RWPE2 (cell line): ENCODE measurements around the gene RPRML.

ENCODE experiments used
- ATAC-seq: fragments of 200-7000 bp; cut with Tn5 transposase; 3 replicates; pipeline ENCODE4 v1.9.1; 2021; ENCODE audit warnings: low read depth
- DNase-seq: peaks from one replicate; pipeline ENCODE4 v3.0.0-alpha.2; 2020; ENCODE audit warnings: low spot score
- H3K27ac ChIP-seq: fragments of 450-650 bp; 2 replicates; pipeline ENCODE4 v1.5.1; 2017; ENCODE audit warnings: mild to moderate bottlenecking; ENCODE audit not compliant: poor library complexity, severe bottlenecking
- H3K27me3 ChIP-seq: fragments of 250-450 bp; sonication (Bioruptor Pico); 2 replicates; pipeline ENCODE4 v1.5.1; 2021; ENCODE audit warnings: mild to moderate bottlenecking, moderate library complexity; ENCODE audit not compliant: insufficient read depth, poor library complexity, severe bottlenecking
- H3K36me3 ChIP-seq: fragments of 250-450 bp; sonication (Bioruptor Pico); 2 replicates; pipeline ENCODE4 v1.5.1; 2020; ENCODE audit warnings: low read depth, mild to moderate bottlenecking, moderate library complexity
- H3K4me1 ChIP-seq: fragments of 250-450 bp; sonication (Bioruptor Pico); 2 replicates; pipeline ENCODE4 v1.5.1; 2021; ENCODE audit warnings: mild to moderate bottlenecking, moderate library complexity; ENCODE audit not compliant: insufficient read depth, poor library complexity, severe bottlenecking
- H3K4me3 ChIP-seq: fragments of 250-450 bp; sonication (Bioruptor Pico); 2 replicates; pipeline ENCODE4 v1.5.1; 2021; ENCODE audit warnings: mild to moderate bottlenecking, moderate library complexity; ENCODE audit not compliant: severe bottlenecking
- H3K9me3 ChIP-seq: fragments of 250-450 bp; sonication (Bioruptor Pico); 2 replicates; pipeline ENCODE4 v1.5.1; 2021; ENCODE audit warnings: mild to moderate bottlenecking, moderate library complexity; ENCODE audit not compliant: severe bottlenecking
- CTCF ChIP-seq: fragments of 450-650 bp; IDR thresholded peaks from one replicate; pipeline ENCODE4 v1.5.1; 2017; ENCODE audit warnings: mild to moderate bottlenecking, moderate library complexity; ENCODE audit not compliant: poor library complexity, severe bottlenecking

The RPRML gene

GRCh38 chr17:46943501-46944393 is 35.3 kb downstream of the RPRML start:
- no peak overlapping the region for H3K4me3 ChIP-seq
- DNase-seq (no peak), ATAC-seq (peak; percentile 8; the same call in 2 of the 3 replicates)
- no peak for TF ChIP-seq CTCF
- H3K36me3 ChIP-seq: peaks cover 14% of the 10 kb centered on the region
- no peaks in the 10 kb centered on the region for H3K4me1 ChIP-seq
- no peaks in the 10 kb centered on the region for H3K9me3 ChIP-seq
- no peak overlapping the region for H3K27ac ChIP-seq
- no peaks in the 10 kb centered on the region for H3K27me3 ChIP-seq

GRCh38 chr17:46943218-46943500 is 35.9 kb downstream of the RPRML start:
- no peaks in the 10 kb centered on the region for H3K4me1 ChIP-seq
- DNase-seq (no peak), ATAC-seq (no peak)
- peaks cover 19% of the 10 kb centered on the region for H3K36me3 ChIP-seq
- no peaks in the 10 kb centered on the region for H3K27me3 ChIP-seq
- TF ChIP-seq CTCF: no peak
- no peak overlapping the region for H3K4me3 ChIP-seq
- H3K27ac ChIP-seq: no peak overlapping the region
- H3K9me3 ChIP-seq: no peaks in the 10 kb centered on the region

- Histone ChIP-seq H3K36me3 (peaks cover 25% of the 10 kb centered on the region), H3K27ac (no peak overlapping the region), H3K4me3 (no peak overlapping the region), H3K9me3 (no peaks in the 10 kb centered on the region), H3K4me1 (no peaks in the 10 kb centered on the region), H3K27me3 (no peaks in the 10 kb centered on the region)
- peak; percentile 79 for TF ChIP-seq CTCF
- ATAC-seq: peak; percentile 63
- no peak for DNase-seq
Observed at GRCh38 chr17:46942441-46943217, 36.4 kb downstream of the RPRML start.

DNA sequence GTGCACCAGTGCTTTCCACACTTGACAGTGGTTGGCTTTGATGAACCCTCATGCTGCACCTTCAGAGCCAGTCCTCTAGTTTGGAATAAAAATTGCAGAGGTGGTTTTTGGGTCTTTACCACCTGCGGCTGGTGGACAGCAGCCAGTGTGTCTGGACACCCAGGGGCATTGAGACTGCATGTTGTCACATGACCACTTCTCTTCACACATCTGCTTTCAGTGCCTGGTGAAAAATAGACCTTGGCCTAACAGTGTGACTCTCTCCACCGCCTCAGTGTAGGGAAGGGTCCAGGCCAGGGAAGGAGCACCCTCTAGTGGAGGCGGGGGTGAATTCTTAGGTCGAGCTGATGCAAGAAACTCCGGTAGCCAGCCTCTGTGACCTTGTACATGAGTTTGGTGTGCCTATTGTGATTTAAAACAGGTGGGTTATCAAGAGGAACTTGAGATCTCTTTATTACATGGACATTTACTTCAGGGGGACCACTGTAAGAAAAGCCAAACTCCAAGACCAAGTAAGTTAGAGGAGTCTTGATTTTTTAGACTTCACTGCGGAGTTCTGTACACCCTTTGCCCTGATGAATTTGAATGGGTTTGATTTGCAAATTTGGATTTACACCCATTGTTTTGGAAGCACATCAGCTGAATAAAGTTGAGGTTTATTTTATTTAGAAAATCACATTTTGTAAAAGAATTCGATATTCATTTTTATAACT is 38.2 kb downstream of the RPRML start:
- no peaks in the 10 kb centered on the region for H3K9me3 ChIP-seq
- H3K36me3 ChIP-seq: peaks cover 43% of the 10 kb centered on the region
- no peaks in the 10 kb centered on the region for H3K4me1 ChIP-seq
- ATAC-seq (peak; percentile 74), DNase-seq (no peak)
- H3K4me3 ChIP-seq: no peak overlapping the region
- TF ChIP-seq CTCF: peak; percentile 93
- no peaks in the 10 kb centered on the region for H3K27me3 ChIP-seq
- no peak overlapping the region for H3K27ac ChIP-seq
